Right lobe of liver (tissue), 6 donors: ENCODE results near the gene TFF2. TPM values are rescaled to one million over a fixed set of nuclear protein-coding genes. Genes with fewer than 3 reads are reported as not detected.
A peak's percentile ranks its signal among the peaks of the same experiment; 100 is the strongest.

ENCODE experiments used
- ATAC-seq, 4 donors: fragments of 200-7000 bp; cut with Tn5 transposase; one replicate each; pipeline ENCODE4 v1.9.1; 2020; ENCODE audit warnings: mild to moderate bottlenecking in 4 of 4, moderate library complexity in 4 of 4
- DNase-seq, 3 donors: peaks; one replicate each; pipeline ENCODE4 v3.0.0-alpha.2; 2020
- H3K27ac ChIP-seq, 3 donors: fragments of 200-600 bp; one replicate each; pipeline ENCODE4 v1.8.0; 2022
- H3K27me3 ChIP-seq, 2 donors: fragments of 200-600 bp; one replicate each; pipeline ENCODE4 v1.8.0; 2022
- H3K36me3 ChIP-seq, 4 donors: fragments of 200-600 bp; sonication (generic) in 1 of 4; one replicate each; pipeline versions ENCODE4 v1.5.1 to v1.8.0; 2017 to 2022; ENCODE audit warnings: control low read depth in 1 of 4
- H3K4me1 ChIP-seq, 4 donors: fragments of 200-600 bp; sonication (generic) in 1 of 4; one replicate each; pipeline versions ENCODE4 v1.5.1 to v1.8.0; 2017 to 2022; ENCODE audit warnings: control low read depth in 1 of 4
- H3K4me3 ChIP-seq, 3 donors: fragments of 200-600 bp; one replicate each; pipeline ENCODE4 v1.8.0; 2022
- H3K9me3 ChIP-seq, 4 donors: fragments of 200-600 bp; sonication (generic) in 1 of 4; one replicate each; pipeline versions ENCODE4 v1.5.1 to v1.8.0; 2017 to 2022; ENCODE audit warnings: control low read depth in 1 of 4
- POLR2A ChIP-seq: fragments of 450-650 bp; IDR thresholded peaks from one replicate; pipeline ENCODE4 v1.6.1; 2017; ENCODE audit warnings: antibody characterized with exemption, mild to moderate bottlenecking
- WGBS: methylation state at CpG from one replicate; pipeline ENCODE4 v1.1.6; 2018; ENCODE audit warnings: low coverage, low lambda C conversion rate; ENCODE audit not compliant: insufficient coverage; ENCODE audit errors: missing lambda C conversion rate; 5-methylcytosine and 5-hydroxymethylcytosine counted together
- intact Hi-C, 2 donors: fragments of 100-400 bp; cut with DNase I; formaldehyde crosslinking; loops; one replicate each; pipeline versions ENCODE4 v1.11.2 to v1.14.1; 2022
- total RNA-seq, 6 experiments: library from RNA; depleted of rRNA in 2 of 6; stranded (reverse); fragments of >200 nt in 2 of 6; fragmentation: NEBNext Ultra II Directional in 3 of 6; extraction: Animal tissue kit (Norgen Biotek cat#: 25700) in 3 of 6; gene quantifications; one replicate each; pipeline versions ENCODE4 v1.1.0 to v1.2.4, GENCODE V29; 2016 to 2023
- TF ChIP-seq, protein P1 (sequence below), 4 donors: fragments of 200-600 bp in 3 of 4; fragments of 450-650 bp in 1 of 4; IDR thresholded peaks; one replicate each; pipeline versions ENCODE4 v1.5.1 to v1.8.0; 2016 to 2022; ENCODE audit warnings: antibody characterized with exemption in 4 of 4, mild to moderate bottlenecking in 2 of 4
- donor health status: DM: no; HTN: yes; CAD: no.
- donor health status: DM: no; HTN: no; CAD: no.
- donor health status: DM: no; HTN: no; CAD: no.
- donor health status: DM: no; HTN: yes; CAD: no.
- donor health status: DM: no; HTN: yes; CAD: no.

TFF2 gene
- total RNA-seq, 6 experiments from 2014 or later: 0.29 to 0.61 (median 0.49) TPM; not detected in 2

DNA sequence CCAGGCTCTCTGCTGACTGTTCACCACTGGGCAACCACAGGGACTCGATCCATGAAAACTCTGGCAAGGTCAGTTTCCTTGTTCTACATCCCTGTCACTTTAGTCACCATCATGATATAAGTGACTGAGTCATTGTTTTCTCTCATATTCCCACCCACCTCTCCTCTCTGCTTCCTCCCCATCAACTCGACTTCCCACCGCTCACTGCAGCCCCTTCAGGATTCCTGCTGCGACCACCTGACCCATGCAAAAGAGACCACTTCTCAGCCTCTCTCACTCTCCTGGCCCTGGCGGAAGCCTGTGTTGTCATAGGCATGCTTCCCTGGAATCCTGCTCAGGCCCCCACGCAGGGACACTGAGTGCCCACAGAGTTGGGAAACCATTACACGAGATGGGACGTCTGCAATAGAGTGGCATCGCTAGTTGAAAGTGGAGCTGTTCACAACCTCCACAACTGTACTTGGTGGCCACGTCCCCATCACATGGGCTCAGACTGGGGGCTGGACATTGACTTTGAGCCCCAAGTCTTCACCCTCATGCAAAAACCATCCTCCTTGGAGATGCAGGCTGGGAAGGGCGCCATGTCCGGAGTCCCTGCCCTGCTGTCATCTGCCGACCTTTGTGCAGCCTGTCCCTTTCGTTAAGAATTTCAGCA is 1.8 kb upstream of the TFF2 start:
- no peak for ATAC-seq
- Histone ChIP-seq H3K4me1 (no peaks in the 10 kb centered on the region), H3K36me3 (no peaks in the 10 kb centered on the region), H3K9me3 (no peaks in the 10 kb centered on the region), H3K4me3 (no peak overlapping the region), H3K27me3 (no peaks in the 10 kb centered on the region), H3K27ac (no peak overlapping the region)
- TF ChIP-seq, protein P1, sequence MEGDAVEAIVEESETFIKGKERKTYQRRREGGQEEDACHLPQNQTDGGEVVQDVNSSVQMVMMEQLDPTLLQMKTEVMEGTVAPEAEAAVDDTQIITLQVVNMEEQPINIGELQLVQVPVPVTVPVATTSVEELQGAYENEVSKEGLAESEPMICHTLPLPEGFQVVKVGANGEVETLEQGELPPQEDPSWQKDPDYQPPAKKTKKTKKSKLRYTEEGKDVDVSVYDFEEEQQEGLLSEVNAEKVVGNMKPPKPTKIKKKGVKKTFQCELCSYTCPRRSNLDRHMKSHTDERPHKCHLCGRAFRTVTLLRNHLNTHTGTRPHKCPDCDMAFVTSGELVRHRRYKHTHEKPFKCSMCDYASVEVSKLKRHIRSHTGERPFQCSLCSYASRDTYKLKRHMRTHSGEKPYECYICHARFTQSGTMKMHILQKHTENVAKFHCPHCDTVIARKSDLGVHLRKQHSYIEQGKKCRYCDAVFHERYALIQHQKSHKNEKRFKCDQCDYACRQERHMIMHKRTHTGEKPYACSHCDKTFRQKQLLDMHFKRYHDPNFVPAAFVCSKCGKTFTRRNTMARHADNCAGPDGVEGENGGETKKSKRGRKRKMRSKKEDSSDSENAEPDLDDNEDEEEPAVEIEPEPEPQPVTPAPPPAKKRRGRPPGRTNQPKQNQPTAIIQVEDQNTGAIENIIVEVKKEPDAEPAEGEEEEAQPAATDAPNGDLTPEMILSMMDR (IDR thresholded peaks at IDR 0.05): no peak
- TF ChIP-seq POLR2A: no peak
- intact Hi-C loops: no loop called here
- no peak for DNase-seq
- WGBS: 87% methylated on average over 8 of the region's 14 CpGs

DNA sequence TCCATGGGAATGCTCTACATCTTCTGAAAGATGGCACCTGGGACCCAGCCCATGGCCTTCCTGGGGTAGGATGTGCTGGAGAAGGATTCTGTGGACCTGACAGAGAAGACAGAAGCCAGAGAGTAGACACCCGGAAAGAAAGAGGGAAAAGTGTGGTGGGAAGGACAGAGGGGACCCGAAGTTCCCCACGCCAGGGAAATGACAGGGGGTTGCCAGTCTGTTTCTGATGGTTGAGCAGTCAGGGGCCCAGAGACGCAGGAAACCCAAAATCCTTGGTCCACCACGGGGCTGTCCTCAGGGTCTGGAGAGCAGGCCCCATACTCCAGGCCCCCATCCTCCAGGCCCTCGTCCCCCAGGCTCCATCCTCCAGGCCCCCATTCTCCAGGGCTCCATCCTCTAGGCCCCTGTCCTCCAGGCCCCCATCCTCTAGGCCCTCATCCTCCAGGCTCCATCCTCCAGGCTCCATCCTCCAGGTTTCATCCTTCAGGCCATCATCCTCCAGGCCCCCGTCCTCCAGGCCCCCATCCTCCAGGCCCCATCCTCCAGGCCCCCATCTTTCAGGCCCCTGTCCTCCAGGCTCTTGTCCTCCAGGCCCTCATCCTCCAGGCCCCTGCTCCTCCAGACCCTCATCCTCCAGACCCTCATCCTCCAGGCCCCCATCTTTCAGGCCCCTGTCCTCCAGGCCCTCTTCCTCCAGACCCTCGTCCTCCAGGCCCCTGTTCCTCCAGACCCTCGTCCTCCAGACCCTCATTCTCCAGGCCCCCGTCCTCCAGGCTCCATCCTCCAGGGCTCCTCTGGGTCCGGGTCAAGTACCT is 1.0 kb upstream of the TFF2 start:
- DNase-seq (peak in 1 of 3 donors; percentile 39), ATAC-seq (no peak)
- TF ChIP-seq, protein P1 (IDR thresholded peaks at IDR 0.05): no peak
- no peak for TF ChIP-seq POLR2A
- intact Hi-C loops: no loop called here
- no peaks in the 10 kb centered on the region for H3K27me3 ChIP-seq
- H3K4me1 ChIP-seq: no peaks in the 10 kb centered on the region
- H3K4me3 ChIP-seq: no peak overlapping the region
- no peak overlapping the region for H3K27ac ChIP-seq
- H3K9me3 ChIP-seq: no peaks in the 10 kb centered on the region
- no peaks in the 10 kb centered on the region for H3K36me3 ChIP-seq
- 47% methylated on average over 8 of the region's 11 CpGs for WGBS

DNA sequence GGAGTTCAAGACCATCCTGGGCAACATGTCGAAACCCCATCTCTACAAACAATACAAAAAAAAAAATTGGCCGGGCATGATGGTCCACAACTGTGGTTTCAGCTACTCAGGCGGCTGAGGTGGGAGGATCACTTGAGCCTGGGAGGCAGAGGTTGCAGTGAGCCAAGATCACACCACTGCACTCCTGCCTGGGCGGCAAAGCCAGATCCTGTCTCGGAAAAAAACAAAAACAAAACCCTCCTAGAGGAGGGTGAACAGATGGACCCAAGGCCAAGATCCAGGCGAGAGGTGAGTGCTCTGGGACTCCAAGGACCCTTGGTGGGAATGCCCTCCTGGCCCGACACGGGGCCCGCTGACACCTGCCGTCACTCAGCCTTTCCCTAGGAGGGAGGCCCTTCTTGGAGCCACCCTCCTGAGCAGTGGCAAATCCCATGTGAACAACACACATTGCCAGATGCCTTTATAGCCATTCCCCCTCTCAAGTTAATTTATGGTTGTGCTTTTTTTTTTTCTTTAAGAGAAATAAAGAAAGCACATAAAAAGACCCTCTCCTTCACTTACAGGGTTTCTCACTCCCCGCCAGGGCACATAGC is 380 bp downstream of the TFF2 start:
- no peaks in the 10 kb centered on the region for H3K27me3 ChIP-seq
- H3K27ac ChIP-seq: no peak overlapping the region
- H3K9me3 ChIP-seq: no peaks in the 10 kb centered on the region
- ATAC-seq (no peak), DNase-seq (peak in 1 of 3 donors; percentile 10)
- H3K36me3 ChIP-seq: no peaks in the 10 kb centered on the region
- TF ChIP-seq, protein P1 (IDR thresholded peaks at IDR 0.05): no peak
- TF ChIP-seq POLR2A: no peak
- intact Hi-C loops: no loop called here
- no peak overlapping the region for H3K4me3 ChIP-seq
- no peaks in the 10 kb centered on the region for H3K4me1 ChIP-seq
- 84% methylated on average over 6 of the region's 11 CpGs for WGBS

DNA sequence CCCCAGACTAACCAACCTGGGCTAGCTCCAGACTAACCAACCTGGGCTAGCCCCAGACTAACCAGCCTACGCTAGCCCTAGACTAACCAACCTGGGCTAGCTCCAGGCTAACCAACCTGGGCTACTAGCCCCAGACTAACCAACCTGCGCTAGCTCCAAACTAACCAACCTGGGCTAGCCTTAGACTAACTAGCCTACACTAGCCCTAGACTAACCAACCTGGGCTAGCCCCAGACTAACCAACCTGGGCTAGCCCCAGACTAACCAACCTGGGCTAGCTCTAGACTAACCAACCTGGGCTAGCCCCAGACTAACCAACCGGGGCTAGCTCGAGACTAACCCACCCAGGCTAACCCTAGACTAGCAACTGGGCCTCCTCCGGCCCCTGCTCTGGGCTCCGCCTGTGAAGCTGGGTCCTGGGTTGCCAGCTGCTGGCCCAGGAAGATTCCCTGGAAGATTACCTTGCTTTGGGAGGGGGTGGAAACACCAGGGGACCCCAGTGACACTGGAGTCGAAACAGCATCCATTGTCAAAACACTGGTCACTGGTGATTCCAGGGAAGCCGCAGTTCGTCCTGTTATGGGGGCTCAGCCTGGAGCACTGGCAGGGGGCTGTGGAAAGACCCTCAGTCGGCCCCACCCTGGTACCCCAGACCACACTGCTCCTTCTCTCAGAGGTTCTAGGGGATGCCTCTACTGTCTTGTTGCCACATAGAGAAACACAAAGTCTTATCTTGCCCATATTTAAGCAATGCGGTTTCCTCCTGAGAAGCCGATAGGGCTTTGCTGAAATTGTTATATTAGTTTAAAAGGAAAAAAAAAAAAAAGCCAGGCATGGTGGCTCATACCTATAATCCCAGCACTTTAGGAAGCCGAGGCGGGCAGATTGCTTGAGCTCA is 1.1 kb downstream of the TFF2 start:
- intact Hi-C loops: no loop called here
- H3K4me3 ChIP-seq: no peak overlapping the region
- 35% methylated on average over 5 of the region's 14 CpGs for WGBS
- DNase-seq: peak in 1 of 3 donors; percentile 22
- no peaks in the 10 kb centered on the region for H3K9me3 ChIP-seq
- H3K36me3 ChIP-seq: no peaks in the 10 kb centered on the region
- ATAC-seq: no peak
- TF ChIP-seq POLR2A: no peak
- TF ChIP-seq, protein P1 (IDR thresholded peaks at IDR 0.05): no peak
- H3K27ac ChIP-seq: no peak overlapping the region
- H3K4me1 ChIP-seq: no peaks in the 10 kb centered on the region
- no peaks in the 10 kb centered on the region for H3K27me3 ChIP-seq
